H9 (cell line): ENCODE measurements around the gene TBPL1. TPM values are rescaled to one million over a fixed set of nuclear protein-coding genes. Genes with fewer than 3 reads are reported as not detected.

ENCODE experiments used
- DNase-seq: peaks from one replicate; pipeline ENCODE4 v3.0.0-alpha.2; 2017
- H2AFZ ChIP-seq: one replicate; pipeline ENCODE4 v1.6.1; 2013; ENCODE audit warnings: mild to moderate bottlenecking, low read length, control low read depth, moderate library complexity
- H2AK5ac ChIP-seq: 2 replicates; pipeline ENCODE4 v1.6.1; 2013; ENCODE audit warnings: low read length, control low read depth, mixed read lengths; ENCODE audit not compliant: insufficient read length
- H2BK120ac ChIP-seq: one replicate; pipeline ENCODE4 v1.6.1; 2013; ENCODE audit warnings: low read depth, mild to moderate bottlenecking, low read length, control low read depth, inconsistent platforms; ENCODE audit not compliant: poor library complexity, severe bottlenecking
- H2BK12ac ChIP-seq: 2 replicates; pipeline ENCODE4 v1.6.1; 2013; ENCODE audit warnings: low read length, control low read depth, mixed read lengths, low read depth; ENCODE audit not compliant: insufficient read length
- H2BK15ac ChIP-seq: 2 replicates; pipeline ENCODE4 v1.6.1; 2013; ENCODE audit warnings: low read depth, low read length, control low read depth
- H2BK20ac ChIP-seq: one replicate; pipeline ENCODE4 v1.6.1; 2013; ENCODE audit warnings: low read depth, mild to moderate bottlenecking, low read length, control low read depth, inconsistent platforms; ENCODE audit not compliant: poor library complexity, severe bottlenecking
- H2BK5ac ChIP-seq: 2 replicates; pipeline ENCODE4 v1.6.1; 2013; ENCODE audit warnings: low read length, control low read depth, mixed read lengths; ENCODE audit not compliant: insufficient read length
- H3K14ac ChIP-seq: 2 replicates; pipeline ENCODE4 v1.6.1; 2013; ENCODE audit warnings: low read length, control low read depth; ENCODE audit not compliant: insufficient read depth
- H3K18ac ChIP-seq: 2 replicates; pipeline ENCODE4 v1.6.1; 2013; ENCODE audit warnings: low read depth, mild to moderate bottlenecking, mixed read lengths, low read length, control low read depth; ENCODE audit not compliant: insufficient read length
- H3K23ac ChIP-seq: 2 replicates; pipeline ENCODE4 v1.6.1; 2013; ENCODE audit warnings: low read length, control low read depth, mixed read lengths, low read depth; ENCODE audit not compliant: insufficient read length
- H3K23me2 ChIP-seq: 2 replicates; pipeline ENCODE4 v1.6.1; 2013; ENCODE audit warnings: low read depth, mild to moderate bottlenecking, mixed read lengths, low read length, control low read depth; ENCODE audit not compliant: insufficient read length, poor library complexity, severe bottlenecking
- H3K27ac ChIP-seq: 2 replicates; pipeline ENCODE4 v1.5.1; 2013; ENCODE audit warnings: low read length, control low read depth, mixed read lengths, low read depth; ENCODE audit not compliant: insufficient read length
- H3K27me3 ChIP-seq: 2 replicates; pipeline ENCODE4 v1.6.1; 2013; ENCODE audit warnings: low read length, control low read depth, inconsistent platforms; ENCODE audit not compliant: insufficient read depth
- H3K4ac ChIP-seq: 2 replicates; pipeline ENCODE4 v1.6.1; 2013; ENCODE audit warnings: low read depth, mild to moderate bottlenecking, control low read depth, inconsistent platforms, low read length, moderate library complexity
- H3K4me1 ChIP-seq: 2 replicates; pipeline ENCODE4 v1.6.1; 2013; ENCODE audit warnings: low read length, control low read depth, inconsistent platforms; ENCODE audit not compliant: insufficient read depth
- H3K4me2 ChIP-seq: 2 replicates; pipeline ENCODE4 v1.6.1; 2013; ENCODE audit warnings: low read length, control low read depth, mixed read lengths; ENCODE audit not compliant: insufficient read length, insufficient read depth
- H3K56ac ChIP-seq: 2 replicates; pipeline ENCODE4 v1.6.1; 2013; ENCODE audit warnings: low read depth, mild to moderate bottlenecking, mixed read lengths, low read length, control low read depth; ENCODE audit not compliant: insufficient read length
- H3K79me1 ChIP-seq: 2 replicates; pipeline ENCODE4 v1.6.1; 2013; ENCODE audit warnings: low read depth, mild to moderate bottlenecking, moderate library complexity, low read length, control low read depth, inconsistent platforms; ENCODE audit not compliant: insufficient read depth, poor library complexity, severe bottlenecking
- H3K79me2 ChIP-seq: 2 replicates; pipeline ENCODE4 v1.6.1; 2013; ENCODE audit warnings: low read length, control low read depth, inconsistent platforms; ENCODE audit not compliant: insufficient read depth
- H3K9ac ChIP-seq: 2 replicates; pipeline ENCODE4 v1.6.1; 2013; ENCODE audit warnings: low read length, control low read depth, mixed read lengths; ENCODE audit not compliant: insufficient read length; ENCODE audit errors: extremely low read depth
- H3K9me3 ChIP-seq: one replicate; pipeline ENCODE4 v1.6.1; 2013; ENCODE audit warnings: low read depth, low read length, inconsistent platforms; ENCODE audit not compliant: control insufficient read depth
- H3T11ph ChIP-seq: one replicate; pipeline ENCODE4 v1.6.1; 2013; ENCODE audit warnings: mild to moderate bottlenecking, low read length, control low read depth, inconsistent platforms
- H4K20me1 ChIP-seq: one replicate; pipeline ENCODE4 v1.6.1; 2013; ENCODE audit not compliant: control insufficient read depth, insufficient read length, insufficient read depth
- H4K5ac ChIP-seq: 2 replicates; pipeline ENCODE4 v1.6.1; 2013; ENCODE audit warnings: low read depth, mild to moderate bottlenecking, mixed read lengths, low read length, control low read depth; ENCODE audit not compliant: insufficient read length
- H4K8ac ChIP-seq: replicated peaks from 2 replicates; pipeline ENCODE4 v1.6.1; 2013; ENCODE audit warnings: low read length, control low read depth, mixed read lengths, low read depth; ENCODE audit not compliant: insufficient read length
- H4K91ac ChIP-seq: 2 replicates; pipeline ENCODE4 v1.6.1; 2013; ENCODE audit warnings: low read depth, mild to moderate bottlenecking, moderate library complexity, mixed read lengths, low read length, control low read depth; ENCODE audit not compliant: insufficient read length
- H3K27ac Mint-ChIP-seq, 3 experiments: 2 replicates in 2 of 3; 3 replicates in 1 of 3; pipeline ENCODE4 v1.8.0; 2020 to 2021; ENCODE audit warnings: mixed read lengths in 3 of 3, mild to moderate bottlenecking in 1 of 3, moderate library complexity in 1 of 3
- H3K27me3 Mint-ChIP-seq: 2 replicates; pipeline ENCODE4 v1.8.0; 2021; ENCODE audit warnings: low read depth, mild to moderate bottlenecking, moderate library complexity, mixed read lengths
- H3K36me3 Mint-ChIP-seq, 3 experiments: 2 replicates in 2 of 3; 3 replicates in 1 of 3; pipeline ENCODE4 v1.8.0; 2020 to 2021; ENCODE audit warnings: low read depth in 3 of 3, mixed read lengths in 3 of 3; ENCODE audit not compliant: insufficient read depth in 1 of 3
- H3K4me1 Mint-ChIP-seq, 2 experiments: 2 replicates each; pipeline ENCODE4 v1.8.0; 2020; ENCODE audit warnings: mixed read lengths in 2 of 2
- H3K4me3 Mint-ChIP-seq, 2 experiments: 2 replicates in 1 of 2; 3 replicates in 1 of 2; pipeline ENCODE4 v1.8.0; 2020 to 2021; ENCODE audit warnings: mild to moderate bottlenecking in 2 of 2, mixed read lengths in 2 of 2, moderate library complexity in 1 of 2
- H3K9me3 Mint-ChIP-seq, 2 experiments: 2 replicates in 1 of 2; 3 replicates in 1 of 2; pipeline ENCODE4 v1.8.0; 2020; ENCODE audit warnings: mild to moderate bottlenecking in 2 of 2, mixed read lengths in 2 of 2, moderate library complexity in 1 of 2
- total RNA-seq: library from RNA; stranded (reverse); gene quantifications from 2 replicates; pipeline ENCODE4 v1.2.1, GENCODE V29; 2021
- TF ChIP-seq, protein P1 (sequence below): fragments of 200-600 bp; sonication (generic); conservative IDR thresholded peaks from 3 replicates; pipeline ENCODE4 v1.8.0; 2021; ENCODE audit warnings: antibody characterized with exemption, mild to moderate bottlenecking

TBPL1 gene
- total RNA-seq, 1 experiment from 2014 or later: 49.7 TPM

DNA sequence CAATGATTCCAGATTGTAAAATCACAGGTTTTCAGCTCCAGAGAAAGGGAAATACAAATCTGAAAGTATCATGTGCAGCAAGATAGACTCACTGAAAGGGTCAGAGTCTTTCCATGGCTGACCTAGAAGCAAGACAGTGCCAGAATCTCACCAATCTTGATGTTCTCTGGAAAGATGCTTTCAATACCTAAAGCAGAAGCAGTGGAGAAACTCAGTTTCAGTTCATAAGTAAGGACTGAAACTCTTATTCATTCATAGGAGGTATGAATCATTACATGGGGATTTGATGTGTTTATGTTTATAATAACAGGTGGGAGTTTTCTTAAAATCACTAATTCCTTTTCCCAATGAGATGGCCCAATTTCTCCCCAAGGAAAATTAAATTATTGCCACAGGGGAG, 56.9 kb downstream of the TBPL1 start:
- Histone ChIP-seq H3K4me2 (no peak overlapping the region), H3K9ac (no peak overlapping the region), H3K56ac (no peak overlapping the region), H2BK20ac (no peak overlapping the region), H2BK12ac (no peak overlapping the region), H4K8ac (no peak overlapping the region), H3K14ac (no peak overlapping the region), H3K23ac (no peak overlapping the region), H3K79me1 (no peaks in the 10 kb centered on the region), H3K79me2 (no peaks in the 10 kb centered on the region), H3K9me3 (no peaks in the 10 kb centered on the region), H3K23me2 (no peaks in the 10 kb centered on the region), H2BK15ac (no peak overlapping the region), H3K4me1 (no peaks in the 10 kb centered on the region), H3T11ph (no peak overlapping the region), H3K4ac (no peak overlapping the region), H4K5ac (no peak overlapping the region), H2BK120ac (no peak overlapping the region), H3K27me3 (no peaks in the 10 kb centered on the region), H4K91ac (no peak overlapping the region), H4K20me1 (no peaks in the 10 kb centered on the region), H3K18ac (no peak overlapping the region), H2BK5ac (no peak overlapping the region), H3K27ac (no peak overlapping the region), H2AFZ (no peak overlapping the region), H2AK5ac (no peak overlapping the region)
- no peaks in the 10 kb centered on the region for H3K27me3 Mint-ChIP-seq
- H3K4me1 Mint-ChIP-seq: peaks cover under 1 to 6% of the 10 kb centered on the region in 2 experiments
- no peak overlapping the region for H3K4me3 Mint-ChIP-seq
- H3K9me3 Mint-ChIP-seq: no peaks in the 10 kb centered on the region
- TF ChIP-seq, protein P1, sequence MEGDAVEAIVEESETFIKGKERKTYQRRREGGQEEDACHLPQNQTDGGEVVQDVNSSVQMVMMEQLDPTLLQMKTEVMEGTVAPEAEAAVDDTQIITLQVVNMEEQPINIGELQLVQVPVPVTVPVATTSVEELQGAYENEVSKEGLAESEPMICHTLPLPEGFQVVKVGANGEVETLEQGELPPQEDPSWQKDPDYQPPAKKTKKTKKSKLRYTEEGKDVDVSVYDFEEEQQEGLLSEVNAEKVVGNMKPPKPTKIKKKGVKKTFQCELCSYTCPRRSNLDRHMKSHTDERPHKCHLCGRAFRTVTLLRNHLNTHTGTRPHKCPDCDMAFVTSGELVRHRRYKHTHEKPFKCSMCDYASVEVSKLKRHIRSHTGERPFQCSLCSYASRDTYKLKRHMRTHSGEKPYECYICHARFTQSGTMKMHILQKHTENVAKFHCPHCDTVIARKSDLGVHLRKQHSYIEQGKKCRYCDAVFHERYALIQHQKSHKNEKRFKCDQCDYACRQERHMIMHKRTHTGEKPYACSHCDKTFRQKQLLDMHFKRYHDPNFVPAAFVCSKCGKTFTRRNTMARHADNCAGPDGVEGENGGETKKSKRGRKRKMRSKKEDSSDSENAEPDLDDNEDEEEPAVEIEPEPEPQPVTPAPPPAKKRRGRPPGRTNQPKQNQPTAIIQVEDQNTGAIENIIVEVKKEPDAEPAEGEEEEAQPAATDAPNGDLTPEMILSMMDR: no peak
- no peak overlapping the region for H3K27ac Mint-ChIP-seq
- no peak for DNase-seq
- H3K36me3 Mint-ChIP-seq: peaks cover 0 to 4% (median 0%) of the 10 kb centered on the region in 3 experiments; a peak in 1 of 7 replicates
